Fibroblast of mammary gland (primary cell): ENCODE data around the gene SLC36A1.

Experiments used
- DNase-seq: peaks from one replicate; pipeline ENCODE4 v3.0.0-alpha.2; 2010; ENCODE audit warnings: low read depth
- H3K4me3 ChIP-seq: 2 replicates; pipeline ENCODE4 v1.5.1; 2011; ENCODE audit warnings: low read depth, mild to moderate bottlenecking, low read length, moderate library complexity; ENCODE audit not compliant: control insufficient read depth
- CTCF ChIP-seq: conservative IDR thresholded peaks from 2 replicates; pipeline ENCODE4 v1.5.1; 2011; ENCODE audit warnings: low read depth, low read length, inconsistent platforms; ENCODE audit not compliant: control insufficient read depth, insufficient read depth

The SLC36A1 gene

GRCh38 chr5:151470439-151470838, 23.0 kb downstream of the SLC36A1 start:
- DNase-seq, result peak; percentile 95
- TF ChIP-seq CTCF, result no peak
- no peak overlapping the region for H3K4me3 ChIP-seq

GRCh38 chr5:151471276-151471675, 23.9 kb downstream of the SLC36A1 start:
- TF ChIP-seq CTCF, result no peak
- peak; percentile 85 for DNase-seq
- H3K4me3 ChIP-seq, result no peak overlapping the region

- no peak for DNase-seq
- TF ChIP-seq CTCF, result no peak
- no peak overlapping the region for H3K4me3 ChIP-seq
These were observed 27.4 kb downstream of the SLC36A1 start for GRCh38 chr5:151474799-151475198.

- DNase-seq, result no peak
- no peak overlapping the region for H3K4me3 ChIP-seq
These were observed 28.0 kb downstream of the SLC36A1 start for GRCh38 chr5:151475388-151475787.

GRCh38 chr5:151476016-151476415, 28.6 kb downstream of the SLC36A1 start:
- no peak for TF ChIP-seq CTCF
- DNase-seq, result no peak
- H3K4me3 ChIP-seq, result no peak overlapping the region

More at GRCh38 chr5:151475388-151475787, 28.0 kb downstream of the SLC36A1 start:
- TF ChIP-seq CTCF, result no peak

GRCh38 chr5:151477101-151477500, 29.7 kb downstream of the SLC36A1 start:
- no peak for TF ChIP-seq CTCF
- H3K4me3 ChIP-seq, result no peak overlapping the region
- peak; percentile 52 for DNase-seq
